HG03095 (cell line): ENCODE data around the gene CABP7.

Source experiments
- ATAC-seq: cut with Tn5 transposase; IDR thresholded peaks from one replicate; pipeline ENCODE4 v1.9.1; 2021; ENCODE audit warnings: moderate library complexity; ENCODE audit not compliant: unreplicated experiment

The CABP7 gene

GRCh38 chr22:29719899-29720645, at the start of gene CABP7:
Gene CABP7 (plus strand): TSS chr22:29720003. CDS start chr22:29720425, 422 bp downstream.
- ATAC-seq = no peak

GRCh38 chr22:29670626-29671025, 49.2 kb upstream of the CABP7 start:
- ATAC-seq = no peak

GRCh38 chr22:29673361-29674066, 46.3 kb upstream of the CABP7 start:
- no peak for ATAC-seq

- ATAC-seq = no peak
Observed at GRCh38 chr22:29674121-29674520, 45.7 kb upstream of the CABP7 start.

- no peak for ATAC-seq
Observed at GRCh38 chr22:29679316-29679715, 40.5 kb upstream of the CABP7 start.

DNA sequence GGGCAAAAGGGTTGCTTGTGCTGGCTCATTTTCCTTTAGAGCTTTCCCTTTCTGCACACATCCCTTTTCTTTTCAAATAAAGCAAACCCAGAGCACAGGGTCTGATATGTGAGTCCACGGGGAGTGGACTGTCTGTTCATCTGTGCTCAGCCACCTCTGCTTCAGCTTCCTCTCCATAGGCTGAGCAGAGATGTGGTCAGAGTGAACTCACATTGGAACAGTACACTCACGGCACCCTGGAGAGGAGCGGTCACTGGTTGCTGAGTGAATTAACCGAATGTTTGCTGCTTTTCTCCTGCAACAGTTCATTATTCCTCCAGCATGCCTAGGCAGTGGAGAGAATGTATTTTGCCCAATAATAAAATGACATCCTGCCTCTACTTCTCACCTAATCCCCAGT, 36.3 kb upstream of the CABP7 start:
- ATAC-seq = no peak

DNA sequence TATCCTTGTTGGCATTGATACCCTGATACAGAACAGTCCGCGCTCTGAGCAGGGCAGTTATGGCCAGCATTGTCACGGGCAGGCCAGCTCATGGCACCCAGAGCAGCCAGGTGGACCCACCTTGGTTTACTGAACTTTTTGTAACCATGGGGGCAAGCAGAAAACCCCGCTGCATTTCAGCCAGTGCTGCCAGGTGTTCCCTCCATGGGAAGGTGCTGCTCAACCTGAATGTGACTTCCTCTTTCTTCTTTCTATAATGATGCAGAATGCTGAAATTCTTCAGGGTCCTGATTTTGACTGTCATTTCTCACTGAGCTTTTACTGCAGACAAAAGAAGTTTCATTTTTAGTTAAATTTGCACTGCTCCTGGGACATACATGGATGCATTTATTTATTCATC, 35.6 kb upstream of the CABP7 start:
- no peak for ATAC-seq

- no peak for ATAC-seq
Observed at GRCh38 chr22:29689206-29689879, 30.5 kb upstream of the CABP7 start.

- no peak for ATAC-seq
Observed at GRCh38 chr22:29689880-29690213, 30.0 kb upstream of the CABP7 start.

DNA sequence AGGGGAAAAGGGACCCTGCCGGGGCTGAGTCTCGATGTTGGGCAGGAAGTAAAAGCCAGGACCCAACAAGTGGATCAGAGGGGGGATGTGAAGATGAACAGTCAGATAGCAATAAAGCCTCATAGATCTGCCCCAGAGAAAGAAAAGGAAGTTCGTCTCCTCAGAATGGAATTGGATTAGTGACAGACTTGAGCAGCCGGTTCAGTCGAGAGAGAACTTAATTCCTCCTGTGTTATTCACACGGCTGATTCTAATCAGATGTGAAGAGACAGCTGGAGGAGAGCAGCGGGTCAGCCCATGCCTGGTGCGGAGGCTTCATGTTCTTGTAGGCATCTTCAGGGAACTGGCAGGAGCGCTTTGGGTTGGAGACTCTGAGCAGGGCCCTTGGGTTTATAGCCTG, 29.3 kb upstream of the CABP7 start:
- no peak for ATAC-seq

- no peak for ATAC-seq
Observed at GRCh38 chr22:29691636-29692326, 28.0 kb upstream of the CABP7 start.

DNA sequence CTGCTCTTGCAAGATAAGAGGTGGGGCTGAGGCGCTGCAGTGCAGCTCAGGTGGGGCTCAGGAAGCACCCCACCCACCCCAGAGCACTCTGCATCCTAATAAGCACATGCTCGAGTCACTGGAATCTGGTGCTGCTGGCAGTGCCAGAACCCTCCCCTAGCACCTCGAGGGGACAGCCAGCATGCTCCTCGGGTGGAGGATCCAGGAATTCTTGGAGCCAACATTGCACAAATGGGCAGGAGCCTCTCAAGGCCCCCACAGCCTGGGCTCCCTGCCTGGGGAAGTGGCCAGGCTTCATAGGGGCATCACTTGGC, 27.5 kb upstream of the CABP7 start:
- no peak for ATAC-seq

DNA sequence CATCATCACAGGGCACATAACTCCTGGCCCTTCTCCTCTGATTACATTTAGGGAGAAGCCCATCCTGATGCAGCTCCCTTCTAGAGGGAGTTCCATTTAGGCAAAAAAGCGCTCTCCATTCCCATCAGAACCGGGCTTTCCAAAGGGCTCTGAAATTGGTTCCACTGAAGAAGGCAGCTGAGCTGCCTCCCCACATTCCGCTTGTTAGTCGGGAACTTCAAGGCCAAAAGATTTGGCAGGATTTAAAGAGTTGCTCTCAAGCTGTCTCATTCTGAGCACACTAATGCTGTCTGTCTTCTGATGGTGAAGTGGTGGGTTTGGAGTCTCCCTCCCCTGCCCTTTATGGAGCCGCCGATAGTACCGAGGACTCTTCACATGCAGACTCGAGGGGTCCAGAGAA, 26.6 kb upstream of the CABP7 start:
- ATAC-seq = no peak

- no peak for ATAC-seq
Observed at GRCh38 chr22:29693671-29694070, 26.1 kb upstream of the CABP7 start.

DNA sequence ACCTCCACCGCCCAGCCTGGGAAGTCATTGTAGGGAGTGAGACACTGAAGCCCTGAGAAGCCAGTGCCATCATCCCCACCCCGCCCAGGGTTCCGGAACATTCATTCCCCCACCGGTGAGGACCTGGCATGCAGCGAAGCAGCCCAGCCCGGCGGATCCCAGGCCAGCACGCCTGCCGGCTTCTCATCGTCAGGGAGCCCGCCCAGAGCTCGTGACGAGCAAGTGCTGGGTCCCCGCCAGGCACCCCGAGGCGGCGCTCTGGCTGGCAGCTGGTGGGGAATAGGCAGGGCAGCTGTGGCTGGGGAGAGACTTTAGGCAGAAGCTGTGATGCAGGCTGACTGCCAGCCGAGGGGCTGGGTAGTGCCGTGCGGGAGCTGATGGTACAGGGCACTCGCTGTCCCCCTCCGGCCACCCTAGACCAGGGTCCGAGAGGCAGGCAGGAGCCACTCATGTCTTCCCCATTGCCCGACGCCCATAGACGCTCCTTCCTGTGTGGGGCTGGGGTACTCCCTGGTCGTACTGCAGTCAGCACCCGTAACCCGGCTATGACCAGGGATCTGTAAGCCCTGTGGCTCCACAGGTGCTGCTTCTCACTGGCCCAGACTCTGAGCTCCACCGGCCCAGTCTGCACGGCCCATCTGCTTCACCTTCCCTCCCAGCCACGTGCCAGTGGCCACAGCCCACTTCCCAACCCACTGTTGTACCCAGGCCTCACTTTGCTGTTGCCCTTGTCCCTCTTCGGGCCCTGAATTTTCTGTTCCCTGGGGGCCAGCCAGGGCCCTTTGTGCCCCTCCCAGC, 24.5 kb upstream of the CABP7 start:
- ATAC-seq = no peak

DNA sequence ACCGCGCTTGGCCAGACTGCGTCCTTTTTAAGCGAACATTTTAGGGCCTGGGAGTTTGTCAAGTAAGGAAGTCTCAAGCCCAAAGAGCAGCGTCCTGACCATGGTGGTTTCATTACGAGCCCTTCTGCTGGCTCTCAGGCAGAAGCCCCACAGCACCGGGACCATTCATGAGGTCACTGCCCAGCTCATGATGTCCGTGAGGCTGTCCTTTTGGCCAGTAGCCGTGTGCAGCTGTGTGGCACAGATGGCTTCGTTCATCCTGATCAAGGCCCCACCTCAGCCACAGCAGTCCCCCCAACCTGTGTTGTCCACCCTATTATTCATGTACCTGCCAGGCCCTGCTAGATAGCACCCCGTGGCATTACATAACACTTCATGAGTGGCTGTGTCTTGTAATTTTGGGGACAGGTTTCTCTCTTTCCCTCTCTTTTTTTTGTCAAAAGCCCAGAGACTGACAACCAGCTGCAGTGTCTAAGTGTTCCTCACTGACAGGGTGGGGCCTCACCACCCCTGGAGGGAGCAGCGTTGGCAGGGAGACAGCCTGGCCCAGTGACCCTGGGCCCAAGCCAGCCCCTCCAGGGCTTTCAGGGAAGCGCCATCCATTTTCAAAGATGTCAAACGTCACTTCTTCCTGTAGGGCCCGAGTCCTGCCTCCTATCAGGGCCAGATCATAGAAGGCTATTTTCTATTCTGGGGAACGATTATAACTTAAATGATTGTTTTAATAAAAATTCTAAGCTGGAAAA, 21.8 kb upstream of the CABP7 start:
- no peak for ATAC-seq

DNA sequence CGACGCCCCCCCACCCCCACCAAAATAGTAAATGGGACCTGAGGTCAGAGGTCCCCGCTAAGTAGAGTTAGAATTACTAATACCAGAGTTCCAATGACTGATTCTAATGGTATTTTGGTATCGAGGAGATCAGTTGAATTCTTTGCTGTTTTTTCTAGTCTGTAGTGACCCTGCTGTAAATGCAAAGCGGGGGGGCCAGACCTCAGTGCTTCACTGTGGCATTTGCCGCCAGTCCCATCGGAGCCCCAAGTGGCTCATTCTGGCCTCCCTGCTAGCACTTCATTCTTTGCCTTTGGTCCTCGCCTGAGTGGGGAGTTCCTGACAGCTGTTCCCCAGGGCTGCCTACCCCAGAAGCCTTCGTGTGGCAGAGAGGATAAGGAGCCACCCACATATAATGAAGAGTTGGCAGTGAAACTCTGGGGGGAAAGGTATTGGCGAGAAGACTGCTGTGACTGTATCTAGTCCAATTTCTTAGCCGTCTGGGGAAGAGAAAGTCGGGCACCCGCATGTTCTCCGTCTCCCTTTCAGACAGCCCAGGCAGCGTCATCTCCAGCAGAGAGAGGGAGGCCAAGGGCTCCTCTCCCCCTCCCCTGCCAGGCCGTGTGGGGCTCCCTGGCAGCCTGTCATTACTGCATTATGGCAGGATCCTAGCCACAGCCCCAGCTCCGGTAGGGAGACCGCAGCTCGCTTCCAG, 19.4 kb upstream of the CABP7 start:
- ATAC-seq = no peak

DNA sequence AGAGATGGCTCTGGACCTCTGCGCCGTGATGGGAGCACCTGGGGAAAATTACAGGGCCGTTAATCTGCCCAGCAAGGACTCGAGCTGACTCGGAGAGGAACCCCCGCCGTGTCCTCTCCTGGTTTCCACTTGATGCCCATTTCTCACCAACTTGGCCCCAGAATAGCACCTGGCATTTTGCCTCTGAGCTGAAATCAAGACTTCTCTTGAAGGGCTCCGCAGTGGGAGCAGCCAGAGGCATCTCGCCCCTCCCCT, 19.0 kb upstream of the CABP7 start:
- ATAC-seq = no peak

DNA sequence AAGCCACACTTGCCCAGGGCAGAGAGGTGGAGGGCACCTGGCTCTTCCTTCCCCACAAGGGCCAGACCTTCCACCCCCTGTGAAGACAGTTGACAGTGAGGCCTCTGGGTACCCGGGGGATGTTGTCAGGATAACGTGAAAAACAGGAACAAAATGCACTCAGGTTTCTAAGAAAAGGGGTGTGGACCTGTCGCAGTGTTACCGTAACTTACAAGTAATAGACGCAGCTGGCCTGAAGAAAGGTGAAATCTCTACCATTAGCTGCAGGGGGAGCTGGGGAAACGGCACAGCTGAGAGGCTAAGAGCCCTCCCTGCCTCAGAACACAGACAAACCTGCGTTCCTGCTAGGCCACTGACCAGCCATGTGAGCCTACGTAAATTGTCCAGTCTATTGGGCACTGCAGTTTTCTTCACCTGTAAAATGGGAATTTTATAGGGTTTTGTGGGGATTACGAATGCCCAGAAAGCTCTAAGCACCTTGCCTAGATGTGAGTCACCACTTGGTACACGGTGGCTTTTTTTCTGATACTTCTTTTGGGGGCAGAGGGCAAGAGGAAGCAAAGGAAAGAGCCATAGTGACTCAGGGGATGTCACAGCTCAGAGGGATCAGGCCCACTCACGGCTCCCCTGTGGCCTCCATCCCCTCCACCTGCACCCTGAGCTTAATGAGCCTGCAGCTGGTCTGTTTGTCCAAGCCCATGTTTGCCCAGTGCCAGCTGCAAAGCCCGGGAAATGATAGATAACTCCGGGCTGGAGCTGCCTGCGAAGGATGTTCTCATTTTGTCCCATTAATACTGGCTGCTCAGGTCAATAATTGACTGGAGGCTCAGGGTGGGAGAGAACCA, 18.4 kb upstream of the CABP7 start:
- ATAC-seq = no peak
